ENCODE measurements around the gene CNKSR1.
A peak's percentile ranks its signal among the peaks of the same experiment; 100 is the strongest.

Gene CNKSR1

GRCh38 chr1:26177182-26177684, at the start of gene CNKSR1:
Gene CNKSR1, plus strand, starts transcription at chr1:26177491. Its CDS starts 57 bp downstream, at chr1:26177548.
- no peak for DNase-seq

DNA sequence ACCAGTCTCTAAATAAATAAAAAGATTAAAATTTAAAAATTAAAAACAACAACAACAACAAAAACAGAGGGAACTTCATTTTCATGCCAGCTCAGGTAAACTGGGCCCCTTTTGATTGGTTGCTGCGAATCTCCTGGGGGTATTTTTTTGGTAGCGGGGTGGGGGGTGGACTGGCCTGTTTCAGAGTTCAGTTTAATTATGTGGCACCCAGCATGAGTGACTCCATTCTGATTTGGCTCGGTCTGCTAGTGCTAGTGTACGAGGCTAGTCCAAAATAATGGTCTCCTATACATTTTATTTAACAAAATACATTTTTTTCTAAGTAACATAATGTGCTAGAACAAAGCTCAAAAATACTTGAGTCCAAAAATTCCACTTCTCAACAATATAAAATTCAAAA, 47.5 kb upstream of the CNKSR1 start:
- DNase-seq = no peak

GRCh38 chr1:26130695-26131094, 46.6 kb upstream of the CNKSR1 start:
- DNase-seq = no peak

DNA sequence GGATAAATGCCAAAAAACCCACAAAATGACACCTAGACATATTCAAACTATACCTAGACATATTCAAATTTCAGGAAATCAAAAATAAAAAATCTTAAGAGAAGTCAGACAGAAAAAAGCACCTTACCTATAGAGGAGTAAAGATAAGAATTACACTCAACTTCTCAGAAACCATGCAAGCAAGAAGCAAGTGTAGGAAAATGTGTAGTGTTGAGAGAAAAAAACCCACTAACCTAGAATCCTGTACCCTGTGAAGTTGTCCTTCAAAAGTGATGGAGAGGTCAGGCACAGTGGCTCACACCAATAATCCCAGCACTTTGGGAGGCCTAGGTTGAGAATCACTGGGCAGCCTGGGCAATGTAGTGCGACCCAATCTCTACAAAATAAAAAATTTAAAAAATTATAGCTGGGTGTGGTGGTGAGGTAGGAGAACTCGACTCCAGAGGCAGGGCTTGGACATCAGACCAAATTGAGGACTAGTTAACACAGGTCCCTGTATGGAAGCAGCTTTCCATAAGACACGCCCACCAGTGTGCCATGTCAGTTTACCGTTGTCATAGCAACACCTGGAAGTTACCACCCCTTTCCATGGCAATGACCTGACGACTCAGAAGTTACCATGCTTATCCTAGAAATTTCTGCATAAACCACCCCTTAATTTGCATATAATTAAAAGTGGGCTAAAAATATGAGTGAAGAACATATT, 45.0 kb upstream of the CNKSR1 start:
- DNase-seq = no peak

DNA sequence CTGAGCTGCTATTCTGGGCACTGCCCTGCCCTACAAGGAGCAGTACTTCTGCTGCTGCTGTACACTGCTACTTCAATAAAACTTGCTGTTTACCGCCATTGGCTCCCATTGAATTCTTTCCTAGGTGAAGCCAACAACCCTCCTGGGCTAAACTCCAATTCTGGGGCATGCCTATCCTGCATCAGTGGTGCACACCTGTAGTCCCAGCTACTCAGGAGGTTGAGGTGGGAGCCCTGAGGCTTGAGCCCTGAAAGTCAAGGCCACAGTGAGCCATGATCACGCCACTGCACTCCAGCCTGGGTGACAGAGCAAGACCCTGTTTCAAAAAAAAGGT, 44.5 kb upstream of the CNKSR1 start:
- DNase-seq = no peak

GRCh38 chr1:26134466-26134865, 42.8 kb upstream of the CNKSR1 start:
- no peak for DNase-seq

DNA sequence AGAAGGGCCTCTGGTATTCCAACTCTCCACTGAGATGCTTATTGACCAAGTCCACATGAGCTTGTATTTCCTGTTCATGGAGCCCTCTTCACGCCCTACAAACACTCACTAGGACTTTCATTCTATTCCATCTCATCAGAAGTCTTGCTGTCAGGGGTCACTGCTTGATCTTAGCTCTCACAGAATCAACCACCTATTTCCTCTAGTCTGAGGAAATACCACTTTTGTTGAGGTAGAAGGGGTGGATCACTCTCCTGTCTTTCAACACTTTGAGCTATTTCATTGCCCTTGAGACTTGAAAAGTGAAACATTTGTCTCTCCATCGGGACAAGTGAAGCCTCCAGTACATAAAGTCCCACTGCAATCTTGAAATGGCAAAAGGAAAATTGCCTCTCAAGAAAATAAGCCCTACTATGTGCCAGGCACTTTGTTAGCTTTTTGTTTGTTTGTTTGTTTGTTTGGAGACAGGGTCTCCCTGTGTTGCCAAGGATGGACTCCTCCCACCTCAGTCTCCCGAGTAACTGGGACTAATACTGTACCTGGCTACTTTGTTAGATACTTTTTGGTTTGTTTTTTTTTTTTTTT, 38.2 kb upstream of the CNKSR1 start:
- DNase-seq = no peak

DNA sequence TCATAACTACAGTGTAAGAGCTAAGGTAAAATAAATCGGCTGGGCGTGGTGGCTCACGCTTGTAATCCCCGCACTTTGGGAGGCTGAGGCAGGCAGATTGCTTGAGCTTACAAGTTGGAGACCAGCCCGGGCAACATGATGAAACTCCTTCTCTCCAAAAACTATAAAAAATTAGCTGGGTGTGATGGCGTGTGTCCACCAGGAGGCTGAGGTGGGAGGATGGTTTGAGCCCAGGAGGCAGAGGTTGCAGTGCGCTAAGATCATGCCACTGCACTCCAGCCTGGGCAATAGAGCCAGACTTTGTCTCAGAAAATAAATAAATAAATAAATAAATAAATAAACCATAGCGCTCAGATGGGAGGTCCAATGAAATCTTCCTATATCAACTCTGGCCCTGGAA, 35.1 kb upstream of the CNKSR1 start:
- no peak for DNase-seq

- DNase-seq = peak; percentile 80
These were observed 32.0 kb upstream of the CNKSR1 start for GRCh38 chr1:26145041-26145959.

- DNase-seq = no peak
These were observed 31.4 kb upstream of the CNKSR1 start for GRCh38 chr1:26145960-26146294.

DNA sequence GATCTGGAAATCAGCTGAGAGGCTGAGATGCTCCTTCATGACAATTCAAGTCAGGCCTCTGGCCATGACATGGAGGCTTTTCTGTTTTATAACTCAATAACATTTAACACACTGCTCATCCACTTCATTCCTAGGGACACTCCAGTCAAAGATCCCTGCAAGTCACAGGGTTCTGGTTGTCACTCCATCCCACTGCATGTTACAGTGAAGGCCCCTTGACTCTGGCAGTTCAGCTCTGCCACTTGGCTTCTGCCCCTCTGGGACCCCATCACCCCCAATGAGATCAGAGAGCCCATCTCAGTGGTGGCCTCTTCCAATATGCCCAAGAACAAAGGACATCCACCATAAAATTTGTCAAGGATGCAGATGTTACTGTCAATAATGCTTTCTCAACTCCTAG, 28.4 kb upstream of the CNKSR1 start:
- no peak for DNase-seq

DNA sequence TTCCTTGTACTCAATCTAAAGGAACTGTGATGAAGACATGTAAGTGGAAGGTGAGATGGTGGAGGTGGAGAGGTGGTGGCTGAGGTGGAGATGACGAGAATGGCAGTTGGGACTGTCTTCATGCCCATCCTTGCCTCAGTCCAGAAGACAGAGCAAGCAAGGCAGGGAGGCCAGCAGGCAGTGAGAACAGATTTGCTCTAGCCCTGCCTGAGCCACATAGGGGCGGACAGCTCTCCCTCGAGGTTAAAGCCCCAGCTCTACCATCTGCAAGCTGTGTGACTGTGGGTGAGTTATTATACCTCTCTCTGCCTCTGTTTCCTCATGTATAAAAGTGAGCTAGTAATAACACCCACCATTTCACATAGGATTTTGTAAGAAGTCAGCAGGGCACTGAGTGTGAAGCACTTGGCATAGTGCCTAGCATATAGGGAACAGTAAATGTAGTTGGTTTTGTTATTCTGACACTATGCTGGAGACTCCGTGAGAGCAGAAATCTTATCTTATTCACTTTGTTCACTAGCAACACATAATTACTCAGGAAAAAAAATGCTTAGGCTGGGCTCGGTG, 23.2 kb upstream of the CNKSR1 start:
- DNase-seq = no peak

DNA sequence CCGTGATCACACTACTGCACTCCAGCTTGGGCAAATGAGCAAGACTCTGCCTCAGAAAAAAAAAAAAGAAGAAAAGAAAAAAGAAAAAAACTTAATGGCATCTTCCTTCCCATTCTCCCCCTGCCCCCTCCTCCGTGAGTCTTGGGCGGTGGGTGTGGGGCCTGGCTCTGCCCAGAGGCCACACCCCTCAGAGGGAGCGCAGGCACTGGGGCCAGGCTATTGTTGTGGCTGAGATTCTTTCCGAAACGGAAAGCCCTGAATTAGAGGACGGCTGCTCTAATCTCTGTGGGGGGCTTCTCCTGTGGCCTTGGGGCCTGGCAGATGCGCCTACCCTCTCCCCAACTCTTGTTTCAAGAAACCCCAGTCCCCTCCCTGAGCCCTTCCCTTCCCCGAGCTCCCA, 22.5 kb upstream of the CNKSR1 start:
- no peak for DNase-seq

- no peak for DNase-seq
These were observed 21.7 kb upstream of the CNKSR1 start for GRCh38 chr1:26155370-26156284.

GRCh38 chr1:26156285-26157038, 20.8 kb upstream of the CNKSR1 start:
- no peak for DNase-seq

DNA sequence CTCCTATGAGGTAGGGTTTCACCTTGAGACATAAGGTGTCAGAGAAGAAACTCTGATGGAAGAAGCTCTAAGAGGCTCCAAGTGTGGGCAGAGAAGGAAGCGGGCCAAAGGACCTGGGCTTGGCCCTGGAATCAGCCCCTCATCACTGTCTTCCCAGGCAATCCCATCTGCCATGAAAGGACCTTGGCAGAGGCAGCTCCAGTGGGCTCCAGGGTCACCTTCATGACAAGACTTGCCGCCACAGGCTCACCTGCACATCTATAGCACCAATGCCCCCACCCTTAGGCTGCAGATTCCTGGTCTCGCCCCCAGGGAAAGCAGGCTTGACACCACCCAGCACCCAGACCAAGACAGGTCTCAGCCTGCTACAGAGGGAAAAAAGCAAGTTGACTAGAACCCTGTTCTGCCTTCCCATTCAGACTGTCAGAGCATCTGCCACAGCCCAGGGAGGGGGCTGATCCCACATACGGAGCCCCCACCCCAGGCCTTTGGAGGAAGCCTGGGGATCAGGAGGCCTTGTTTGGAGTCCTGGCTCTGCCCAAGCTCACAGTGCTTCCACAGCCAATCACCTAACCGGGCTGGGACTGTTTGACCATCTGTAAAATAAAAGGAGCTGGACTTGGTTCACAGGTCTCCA, 18.9 kb upstream of the CNKSR1 start:
- DNase-seq = no peak

DNA sequence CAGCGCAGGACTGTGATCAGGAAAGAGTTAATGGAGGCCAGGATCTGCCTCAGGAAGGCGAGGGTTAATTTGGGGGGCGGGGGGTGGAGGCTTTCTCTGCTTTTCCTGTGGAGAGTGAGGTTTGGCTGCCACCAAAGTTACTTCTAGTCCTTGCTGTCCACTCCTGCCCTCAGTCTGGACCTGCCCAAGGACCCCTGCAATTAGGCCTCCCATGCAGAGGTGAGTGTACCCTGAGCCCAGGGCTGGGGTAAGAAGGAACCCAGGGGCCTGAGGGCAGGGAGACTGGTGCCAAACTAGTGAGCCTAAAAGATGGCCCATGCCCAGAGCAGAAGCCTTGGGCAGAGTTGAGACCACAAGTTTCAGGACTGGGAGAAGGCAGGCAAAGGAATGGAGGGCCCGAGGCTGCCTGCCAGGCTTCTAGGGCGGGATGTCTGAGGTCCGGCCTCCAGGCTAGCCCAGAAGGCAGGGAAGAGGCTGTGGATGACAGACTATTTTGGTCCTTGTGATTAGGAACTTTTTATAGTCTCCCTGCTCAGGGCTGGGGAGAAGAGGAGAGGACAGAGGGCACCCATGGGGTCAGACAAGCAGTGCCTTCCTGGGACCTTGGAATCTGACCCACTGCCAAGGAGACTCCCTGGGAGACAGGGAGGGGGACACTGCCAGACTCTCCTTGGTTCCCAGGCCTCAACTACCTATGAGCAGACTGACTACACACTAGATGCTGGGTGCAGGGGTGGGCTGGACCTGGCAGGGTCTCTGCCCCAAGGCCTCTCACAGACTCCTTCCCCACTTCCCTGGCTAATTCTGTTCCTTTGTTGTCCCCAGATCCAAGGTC, 18.2 kb upstream of the CNKSR1 start, which contains the start of gene FAM110D:
Gene FAM110D (plus strand): TSS at position 172 of the 835 bp plus-strand sequence. CDS start 2,213 bp downstream, outside the sequence.
- no peak for DNase-seq

DNA sequence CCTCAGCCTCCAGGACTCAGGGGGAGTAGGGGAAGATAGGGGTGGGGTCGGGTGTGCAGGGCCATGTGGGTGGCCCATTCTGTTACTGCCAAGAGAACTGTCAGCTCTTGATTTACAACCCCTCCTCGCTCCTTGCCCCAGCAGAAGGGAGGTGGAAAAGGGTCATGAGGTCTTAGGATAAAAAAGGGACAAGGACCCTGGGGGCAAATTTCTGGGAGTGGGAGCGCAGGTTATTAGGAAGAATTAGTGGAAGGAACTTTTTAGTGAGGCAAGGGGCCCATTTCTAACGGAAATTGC, 17.6 kb upstream of the CNKSR1 start:
- DNase-seq = no peak

- no peak for DNase-seq
These were observed 16.5 kb upstream of the CNKSR1 start for GRCh38 chr1:26160527-26161414.
